Mucosa of rectum (tissue), 2 donors: ENCODE data around the gene P2RX5.

Source experiments
- H3K27ac ChIP-seq, 2 donors: one replicate each; pipeline ENCODE4 v1.7.0; 2013; ENCODE audit warnings: inconsistent platforms in 2 of 2, low read depth in 2 of 2, low read length in 2 of 2
- H3K27me3 ChIP-seq, 2 donors: one replicate each; pipeline ENCODE4 v1.7.0; 2013; ENCODE audit warnings: low read length in 2 of 2; ENCODE audit not compliant: control insufficient read depth in 2 of 2, insufficient read depth in 2 of 2
- H3K36me3 ChIP-seq, 2 donors: one replicate each; pipeline ENCODE4 v1.7.0; 2013; ENCODE audit warnings: low read length in 2 of 2; ENCODE audit not compliant: control insufficient read depth in 2 of 2, insufficient read depth in 2 of 2
- H3K4me1 ChIP-seq, 2 donors: one replicate each; pipeline ENCODE4 v1.7.0; 2013; ENCODE audit warnings: low read length in 2 of 2, mild to moderate bottlenecking in 1 of 2; ENCODE audit not compliant: control insufficient read depth in 2 of 2, insufficient read depth in 2 of 2
- H3K4me3 ChIP-seq, 2 donors: one replicate each; pipeline ENCODE4 v1.7.0; 2013; ENCODE audit warnings: low read length in 2 of 2
- H3K9ac ChIP-seq, 2 donors: one replicate each; pipeline ENCODE4 v1.7.0; 2013; ENCODE audit warnings: low read length in 2 of 2, low read depth in 1 of 2, mild to moderate bottlenecking in 1 of 2
- H3K9me3 ChIP-seq, 2 donors: one replicate each; pipeline ENCODE4 v1.7.0; 2013; ENCODE audit warnings: low read length in 2 of 2; ENCODE audit not compliant: control insufficient read depth in 2 of 2
- donor health status: healthy.
- donor health status: Normal muscosa, but diverticular disease.

P2RX5 gene

DNA sequence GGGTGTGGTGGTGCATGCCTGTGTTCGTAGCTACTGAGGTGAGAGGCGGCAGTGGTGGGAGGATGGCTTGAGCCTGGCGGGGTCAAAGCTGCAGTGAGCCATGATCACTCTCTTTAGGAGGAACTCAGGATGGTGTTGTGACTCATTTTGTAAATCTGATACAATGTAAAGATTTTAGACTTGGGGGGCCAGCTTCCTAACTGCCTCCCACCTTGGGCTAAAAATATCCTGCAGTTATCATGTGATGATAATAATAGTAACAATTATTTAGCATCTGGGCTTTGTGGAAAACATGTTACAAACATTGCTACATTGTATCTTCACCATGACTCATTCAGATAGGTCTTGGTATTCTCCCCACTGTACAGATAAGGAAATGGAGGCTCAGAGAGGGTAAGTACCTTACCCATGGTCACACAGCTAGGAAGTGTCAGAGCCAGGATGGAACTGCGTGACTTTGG, 52.0 kb downstream of the P2RX5 start:
- Histone ChIP-seq H3K9ac (no peak overlapping the region), H3K27me3 (no peaks in the 10 kb centered on the region), H3K4me3 (no peak overlapping the region), H3K4me1 (no peaks in the 10 kb centered on the region), H3K9me3 (no peaks in the 10 kb centered on the region), H3K27ac (no peak overlapping the region), H3K36me3 (peaks cover 10 to 11% of the 10 kb centered on the region in 2 donors)

DNA sequence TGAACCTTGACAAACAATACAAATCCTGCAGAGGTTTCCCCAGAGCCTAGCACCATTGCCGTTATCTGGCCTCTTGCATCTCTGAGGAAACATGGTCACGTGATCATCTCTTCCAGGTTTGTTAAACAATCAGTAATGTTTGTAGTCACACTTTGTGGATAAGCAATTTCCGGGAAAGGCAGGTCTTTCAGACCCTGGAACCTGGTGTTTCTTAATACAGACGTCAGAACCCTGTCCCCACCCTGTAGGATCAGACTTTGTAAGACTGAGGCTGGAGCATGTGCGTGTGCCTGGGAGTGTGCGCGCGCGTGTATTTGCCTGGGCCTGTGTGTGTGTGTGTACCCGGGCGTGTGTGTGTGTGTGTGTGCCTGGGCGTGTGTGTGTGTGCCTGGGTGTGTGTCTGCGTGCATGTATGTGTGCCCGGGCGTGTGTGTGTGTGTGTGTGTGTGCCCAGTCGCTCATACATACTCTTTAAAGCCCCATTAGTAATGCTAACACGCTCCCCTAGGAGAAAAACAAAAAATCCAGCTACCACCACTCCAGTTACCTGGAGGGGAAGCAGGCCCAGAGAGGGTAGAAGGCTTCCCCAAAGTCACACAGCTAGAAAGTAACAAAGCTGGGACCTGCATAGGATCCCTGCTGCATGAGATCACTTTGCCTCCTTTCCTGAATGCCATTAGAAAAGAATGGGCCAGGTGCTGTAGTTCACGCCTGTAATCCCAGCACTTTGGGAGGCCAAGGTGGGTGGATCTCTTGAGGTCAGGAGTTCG, 54.1 kb downstream of the P2RX5 start:
- Histone ChIP-seq H3K9me3 (no peaks in the 10 kb centered on the region), H3K27me3 (no peaks in the 10 kb centered on the region), H3K27ac (no peak overlapping the region), H3K9ac (no peak overlapping the region), H3K4me3 (no peak overlapping the region), H3K36me3 (peaks cover 5 to 10% of the 10 kb centered on the region in 2 donors), H3K4me1 (peaks cover 2 to 4% of the 10 kb centered on the region in 2 donors)

DNA sequence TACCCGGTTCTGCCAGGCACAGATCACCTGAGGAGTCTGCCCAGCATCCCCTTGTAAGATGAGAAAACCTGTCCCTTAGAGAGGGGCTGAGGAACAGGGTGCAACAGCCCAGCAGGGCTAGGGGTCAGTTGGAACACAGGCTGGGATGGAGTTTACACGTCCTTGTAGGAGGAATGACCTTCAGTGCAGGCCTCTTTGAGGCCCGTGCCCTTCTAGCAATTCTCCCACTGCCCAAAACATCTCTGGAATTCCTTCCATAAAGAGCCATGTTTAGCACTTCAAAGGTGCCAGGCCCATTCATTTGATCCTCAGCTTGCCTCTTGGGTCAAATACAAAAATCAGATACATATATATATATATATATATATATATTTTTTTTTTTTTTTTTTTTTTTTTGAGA, 54.9 kb downstream of the P2RX5 start:
- H3K4me3 ChIP-seq: no peak overlapping the region
- H3K36me3 ChIP-seq: peaks cover 5 to 10% of the 10 kb centered on the region in 2 donors
- H3K4me1 ChIP-seq: peaks cover 2 to 6% of the 10 kb centered on the region in 2 donors
- no peaks in the 10 kb centered on the region for H3K9me3 ChIP-seq
- H3K27ac ChIP-seq: no peak overlapping the region
- H3K9ac ChIP-seq: no peak overlapping the region
- H3K27me3 ChIP-seq: no peaks in the 10 kb centered on the region

GRCh38 chr17:3639981-3640596, 55.9 kb downstream of the P2RX5 start:
- H3K4me3 ChIP-seq: no peak overlapping the region
- H3K27me3 ChIP-seq: no peaks in the 10 kb centered on the region
- peak overlapping the region in 1 of 2 donors; percentile 7 for H3K27ac ChIP-seq
- peaks cover 2 to 10% of the 10 kb centered on the region in 2 donors for H3K4me1 ChIP-seq
- H3K36me3 ChIP-seq: peaks cover 5 to 7% of the 10 kb centered on the region in 2 donors
- H3K9me3 ChIP-seq: no peaks in the 10 kb centered on the region
- H3K9ac ChIP-seq: no peak overlapping the region

DNA sequence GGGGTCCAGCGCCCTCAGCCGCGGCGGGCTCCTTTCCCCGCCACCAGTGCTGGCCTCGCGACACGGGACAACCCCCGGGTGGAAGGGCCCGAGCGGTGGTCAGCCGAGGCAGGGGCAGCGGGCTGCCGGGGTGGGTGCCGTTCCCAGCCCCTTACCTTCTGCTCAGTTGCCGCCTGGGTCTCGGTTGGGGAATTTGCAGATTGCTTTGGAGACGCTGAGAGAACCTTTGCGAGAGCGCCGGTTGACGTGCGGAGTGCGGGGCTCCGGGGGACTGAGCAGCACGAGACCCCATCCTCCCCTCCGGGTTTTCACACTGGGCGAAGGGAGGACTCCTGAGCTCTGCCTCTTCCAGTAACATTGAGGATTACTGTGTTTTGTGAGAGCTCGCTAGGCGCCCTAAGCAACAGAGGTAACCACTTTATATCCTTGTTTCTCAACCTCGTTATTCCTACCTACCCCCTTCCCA, 59.0 kb downstream of the P2RX5 start:
- H3K9ac ChIP-seq: peak overlapping the region; percentile 86 to 90
- H3K4me1 ChIP-seq: peaks cover 2 to 10% of the 10 kb centered on the region in 2 donors
- H3K9me3 ChIP-seq: no peaks in the 10 kb centered on the region
- H3K36me3 ChIP-seq: peaks cover 3 to 8% of the 10 kb centered on the region in 2 donors
- no peaks in the 10 kb centered on the region for H3K27me3 ChIP-seq
- peak overlapping the region; percentile 95 to 99 for H3K27ac ChIP-seq
- H3K4me3 ChIP-seq: peak overlapping the region; percentile 85 to 89

DNA sequence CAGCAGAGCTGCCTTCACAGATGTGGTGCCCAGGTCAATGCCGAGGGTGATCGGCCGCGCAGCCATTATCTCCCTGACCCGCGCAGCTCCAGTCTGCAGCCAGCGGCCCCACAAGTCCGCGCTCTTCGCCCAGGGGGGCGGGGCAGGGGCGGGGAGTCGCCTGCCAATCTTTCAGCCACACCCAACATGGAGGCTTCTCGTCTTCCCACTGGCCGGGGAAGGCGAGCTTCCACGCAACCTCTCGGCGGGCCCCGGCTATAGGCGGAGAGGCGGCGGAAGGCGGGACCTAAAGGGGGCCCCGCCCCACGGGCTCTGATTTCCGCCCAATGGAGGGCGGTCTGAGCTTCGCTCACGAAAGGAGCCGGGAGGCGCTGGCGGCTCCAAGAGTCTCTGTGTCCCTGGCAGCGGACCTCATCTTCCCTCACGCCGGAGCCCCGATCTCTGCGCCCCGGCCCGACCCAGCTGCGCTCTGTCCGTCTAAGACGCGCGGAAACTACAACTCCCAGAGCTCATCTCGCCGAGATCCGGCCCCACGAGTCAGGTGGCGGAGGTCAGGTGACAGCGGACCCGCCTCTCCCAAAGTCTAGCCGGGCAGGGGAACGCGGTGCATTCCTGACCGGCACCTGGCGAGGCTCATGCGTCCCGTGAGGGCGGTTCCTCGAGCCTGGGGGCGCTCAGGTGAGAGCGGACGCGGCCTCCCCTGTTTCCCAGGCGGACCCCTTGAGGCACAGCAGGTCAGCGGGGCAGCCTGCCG, 59.6 kb downstream of the P2RX5 start, which contains the start of the genes CTNS and SHPK:
TSS of gene CTNS (plus strand) at position 607 of the 754 bp plus-strand sequence. CDS start 3,447 bp downstream, outside the sequence.
TSS of gene SHPK (minus strand) at position 97 of the 754 bp plus-strand sequence. CDS start at position 66, 31 bp downstream.
- H3K9ac ChIP-seq: peak within 1 kb of the TSS; percentile 86 to 90
- H3K9me3 ChIP-seq: no peaks in the 10 kb centered on the region
- H3K4me1 ChIP-seq: peaks cover 2 to 10% of the 10 kb centered on the region in 2 donors
- H3K4me3 ChIP-seq: peak within 1 kb of the TSS; percentile 85 to 89
- H3K27me3 ChIP-seq: no peaks in the 10 kb centered on the region
- peak within 1 kb of the TSS; percentile 95 to 99 for H3K27ac ChIP-seq
- peaks cover 3 to 8% of the 10 kb centered on the region in 2 donors for H3K36me3 ChIP-seq

- H3K36me3 ChIP-seq: peaks cover 5 to 6% of the 10 kb centered on the region in 2 donors
- peak overlapping the region; percentile 79 to 85 for H3K4me3 ChIP-seq
- no peaks in the 10 kb centered on the region for H3K27me3 ChIP-seq
- H3K4me1 ChIP-seq: peaks cover 2 to 10% of the 10 kb centered on the region in 2 donors
- no peaks in the 10 kb centered on the region for H3K9me3 ChIP-seq
- H3K9ac ChIP-seq: peak overlapping the region; percentile 79 to 90
- peak overlapping the region; percentile 95 to 99 for H3K27ac ChIP-seq
Measured at GRCh38 chr17:3635474-3636153, 60.3 kb downstream of the P2RX5 start.

DNA sequence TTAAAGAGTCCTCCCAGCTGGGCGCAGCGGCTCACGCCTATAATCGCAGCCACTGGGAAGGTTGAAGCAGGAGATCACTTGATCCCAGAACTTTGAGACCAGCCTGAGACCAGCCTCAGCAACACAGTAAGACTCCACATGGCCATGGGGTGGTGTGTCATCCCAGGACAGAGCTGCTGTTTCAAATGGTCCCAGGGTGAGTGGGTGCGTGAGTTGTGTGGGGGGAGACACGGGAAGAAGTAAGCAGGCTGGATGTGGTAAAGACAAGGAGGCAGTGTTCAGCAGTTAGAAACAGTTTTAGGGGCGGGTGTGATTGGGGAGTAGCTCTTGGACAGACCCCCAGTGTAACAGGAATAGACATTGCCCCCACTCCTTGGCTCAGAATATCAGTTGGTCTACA, 63.7 kb downstream of the P2RX5 start:
- Histone ChIP-seq H3K9ac (no peak overlapping the region), H3K4me1 (peaks cover 2 to 10% of the 10 kb centered on the region in 2 donors), H3K4me3 (no peak overlapping the region), H3K9me3 (no peaks in the 10 kb centered on the region), H3K27ac (no peak overlapping the region), H3K27me3 (no peaks in the 10 kb centered on the region), H3K36me3 (peaks cover 28 to 29% of the 10 kb centered on the region in 2 donors)

- H3K36me3 ChIP-seq: peaks cover 34 to 38% of the 10 kb centered on the region in 2 donors
- H3K4me3 ChIP-seq: no peak overlapping the region
- H3K4me1 ChIP-seq: peaks cover 0 to 4% of the 10 kb centered on the region in 2 donors
- no peak overlapping the region for H3K9ac ChIP-seq
- no peak overlapping the region for H3K27ac ChIP-seq
- no peaks in the 10 kb centered on the region for H3K27me3 ChIP-seq
- no peaks in the 10 kb centered on the region for H3K9me3 ChIP-seq
Measured at GRCh38 chr17:3630781-3631180, 65.2 kb downstream of the P2RX5 start.
